Esophagus muscularis mucosa (tissue), 3 donors: ENCODE measurements around the gene C22orf23.

Experiments used
- CTCF ChIP-seq, 3 experiments: fragments of 200-600 bp in 2 of 3; fragments of 450-650 bp in 1 of 3; sonication (generic) in 2 of 3; IDR thresholded peaks; one replicate each; pipeline ENCODE4 v1.5.1; 2017 to 2019; ENCODE audit warnings: antibody characterized with exemption in 3 of 3, mild to moderate bottlenecking in 2 of 3, moderate library complexity in 1 of 3
- POLR2A ChIP-seq: fragments of 450-650 bp; IDR thresholded peaks from one replicate; pipeline ENCODE4 v1.6.1; 2017; ENCODE audit warnings: antibody characterized with exemption, moderate library complexity, mild to moderate bottlenecking, low read depth
- POLR2AphosphoS5 ChIP-seq, 2 donors: sonication (generic); formaldehyde crosslinking; IDR thresholded peaks; one replicate each; pipeline ENCODE4 v1.6.1; 2017; ENCODE audit warnings: antibody characterized with exemption in 2 of 2

- TF ChIP-seq CTCF (IDR thresholded peaks at IDR 0.05) (no peak), POLR2A (no peak), POLR2AphosphoS5 (IDR thresholded peaks at IDR 0.05) (no peak)
These were observed 33.3 kb downstream of the C22orf23 start for GRCh38 chr22:37920126-37920525.
